SK-N-SH treated with all-trans-retinoic acid at 6 μM for 48 hours (cell line): ENCODE data around the gene TIGD3.

Experiments used
- ATAC-seq: fragments of 200-7000 bp; cut with Tn5 transposase; 3 replicates; pipeline ENCODE4 v1.9.1; 2020; ENCODE audit warnings: mild to moderate bottlenecking, moderate library complexity
- ARNTL ChIP-seq: fragments of 450-650 bp; formaldehyde crosslinking; IDR thresholded peaks from 2 replicates; pipeline ENCODE4 v1.5.0; 2020; ENCODE audit warnings: low read depth, mild to moderate bottlenecking, moderate library complexity, borderline replicate concordance
- BACH2 ChIP-seq: fragments of 250-450 bp; sonication (Bioruptor Pico); IDR thresholded peaks from 2 replicates; pipeline ENCODE4 v1.9.0; 2021; ENCODE audit warnings: mild to moderate bottlenecking, borderline replicate concordance
- CSDC2 ChIP-seq: fragments of 250-450 bp; sonication (Bioruptor Pico); IDR thresholded peaks from 2 replicates; pipeline ENCODE4 v1.5.0; 2020; ENCODE audit warnings: mild to moderate bottlenecking, moderate library complexity
- CSRNP3 ChIP-seq: fragments of 250-450 bp; sonication (Bioruptor Pico); IDR thresholded peaks from 2 replicates; pipeline ENCODE4 v1.5.1; 2021; ENCODE audit warnings: mild to moderate bottlenecking, moderate library complexity
- ESRRG ChIP-seq: fragments of 250-450 bp; sonication (Bioruptor Pico); IDR thresholded peaks from 2 replicates; pipeline ENCODE4 v1.6.1; 2021; ENCODE audit warnings: mild to moderate bottlenecking
- GLIS3 ChIP-seq: fragments of 250-450 bp; sonication (Bioruptor Pico); IDR thresholded peaks from 2 replicates; pipeline ENCODE4 v1.5.0; 2020; ENCODE audit warnings: mild to moderate bottlenecking, moderate library complexity
- OSR1 ChIP-seq: fragments of 250-450 bp; sonication (Bioruptor Pico); IDR thresholded peaks from 2 replicates; pipeline ENCODE4 v1.8.0; 2022; ENCODE audit warnings: moderate library complexity, mild to moderate bottlenecking, inconsistent platforms
- SNAI2 ChIP-seq: fragments of 250-450 bp; sonication (Bioruptor Pico); IDR thresholded peaks from 2 replicates; pipeline ENCODE4 v1.5.0; 2020; ENCODE audit warnings: mild to moderate bottlenecking, moderate library complexity
- TCF4 ChIP-seq: fragments of 250-450 bp; sonication (Bioruptor Pico); IDR thresholded peaks from 2 replicates; pipeline ENCODE4 v1.8.0; 2021; ENCODE audit warnings: mild to moderate bottlenecking, moderate library complexity, borderline replicate concordance
- TOX ChIP-seq: fragments of 250-450 bp; sonication (Bioruptor Pico); IDR thresholded peaks from 2 replicates; pipeline ENCODE4 v1.8.0; 2021; ENCODE audit warnings: mild to moderate bottlenecking, moderate library complexity, borderline replicate concordance
- TSHZ2 ChIP-seq: fragments of 250-450 bp; sonication (Bioruptor Pico); IDR thresholded peaks from 2 replicates; pipeline ENCODE4 v1.5.0; 2020; ENCODE audit warnings: mild to moderate bottlenecking, moderate library complexity
- ZC3H10 ChIP-seq: fragments of 250-450 bp; sonication (Bioruptor Pico); IDR thresholded peaks from 2 replicates; pipeline ENCODE4 v1.5.1; 2021; ENCODE audit warnings: mild to moderate bottlenecking, moderate library complexity
- ZFP30 ChIP-seq: fragments of 450-650 bp; formaldehyde crosslinking; IDR thresholded peaks from 2 replicates; pipeline ENCODE4 v1.5.0; 2022; ENCODE audit warnings: mild to moderate bottlenecking, moderate library complexity
- ZNF565 ChIP-seq: fragments of 450-650 bp; formaldehyde crosslinking; conservative IDR thresholded peaks from 2 replicates; pipeline ENCODE4 v1.5.0; 2020; ENCODE audit warnings: low read depth, mild to moderate bottlenecking, moderate library complexity
- ZNF70 ChIP-seq: fragments of 450-650 bp; formaldehyde crosslinking; IDR thresholded peaks from 2 replicates; pipeline ENCODE4 v1.5.0; 2020; ENCODE audit warnings: mild to moderate bottlenecking, moderate library complexity
- ZNF8 ChIP-seq: fragments of 450-650 bp; formaldehyde crosslinking; IDR thresholded peaks from 2 replicates; pipeline ENCODE4 v1.5.0; 2020; ENCODE audit warnings: mild to moderate bottlenecking, moderate library complexity
- TF ChIP-seq, protein P1 (sequence below): fragments of 250-450 bp; sonication (Bioruptor Pico); IDR thresholded peaks from 2 replicates; pipeline ENCODE4 v1.5.1; 2020; ENCODE audit warnings: low read depth, mild to moderate bottlenecking, moderate library complexity
- TF ChIP-seq, protein P2 (sequence below): fragments of 250-450 bp; sonication (Bioruptor Pico); IDR thresholded peaks from 2 replicates; pipeline ENCODE4 v1.8.0; 2021; ENCODE audit warnings: low read depth, mild to moderate bottlenecking, moderate library complexity, borderline replicate concordance
- TF ChIP-seq, protein P3 (sequence below): fragments of 250-450 bp; sonication (Bioruptor Pico); IDR thresholded peaks from 2 replicates; pipeline ENCODE4 v1.8.0; 2020; ENCODE audit warnings: mild to moderate bottlenecking, moderate library complexity, borderline replicate concordance

The TIGD3 gene

GRCh38 chr11:65362966-65363365 is 8.4 kb downstream of the TIGD3 start:
- ATAC-seq, result no peak
- no peak for TF ChIP-seq TSHZ2
- TF ChIP-seq ZFP30 (CRISPR knock-in tag), result no peak
- no peak for TF ChIP-seq OSR1 (CRISPR knock-in tag)
- no peak for TF ChIP-seq TOX (CRISPR knock-in tag)
- no peak for TF ChIP-seq BACH2 (CRISPR knock-in tag)
- no peak for TF ChIP-seq GLIS3 (CRISPR knock-in tag)

GRCh38 chr11:65363770-65364169 is 9.2 kb downstream of the TIGD3 start:
- TF ChIP-seq ESRRG (CRISPR knock-in tag) (no peak), SNAI2 (CRISPR knock-in tag) (no peak), BACH2 (CRISPR knock-in tag) (no peak), TCF4 (no peak), ZFP30 (CRISPR knock-in tag) (no peak), CSDC2 (CRISPR knock-in tag) (no peak), ZNF70 (CRISPR knock-in tag) (no peak), ZC3H10 (no peak), TOX (CRISPR knock-in tag) (no peak), CSRNP3 (no peak), ZNF8 (CRISPR knock-in tag) (no peak), TSHZ2 (no peak), GLIS3 (CRISPR knock-in tag) (no peak), ARNTL (CRISPR knock-in tag) (no peak), ZNF565 (CRISPR knock-in tag) (no peak), OSR1 (CRISPR knock-in tag) (no peak)
- TF ChIP-seq, protein P1, sequence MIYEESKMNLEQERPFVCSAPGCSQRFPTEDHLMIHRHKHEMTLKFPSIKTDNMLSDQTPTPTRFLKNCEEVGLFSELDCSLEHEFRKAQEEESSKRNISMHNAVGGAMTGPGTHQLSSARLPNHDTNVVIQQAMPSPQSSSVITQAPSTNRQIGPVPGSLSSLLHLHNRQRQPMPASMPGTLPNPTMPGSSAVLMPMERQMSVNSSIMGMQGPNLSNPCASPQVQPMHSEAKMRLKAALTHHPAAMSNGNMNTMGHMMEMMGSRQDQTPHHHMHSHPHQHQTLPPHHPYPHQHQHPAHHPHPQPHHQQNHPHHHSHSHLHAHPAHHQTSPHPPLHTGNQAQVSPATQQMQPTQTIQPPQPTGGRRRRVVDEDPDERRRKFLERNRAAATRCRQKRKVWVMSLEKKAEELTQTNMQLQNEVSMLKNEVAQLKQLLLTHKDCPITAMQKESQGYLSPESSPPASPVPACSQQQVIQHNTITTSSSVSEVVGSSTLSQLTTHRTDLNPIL (CRISPR knock-in tag), result no peak
- TF ChIP-seq, protein P2, sequence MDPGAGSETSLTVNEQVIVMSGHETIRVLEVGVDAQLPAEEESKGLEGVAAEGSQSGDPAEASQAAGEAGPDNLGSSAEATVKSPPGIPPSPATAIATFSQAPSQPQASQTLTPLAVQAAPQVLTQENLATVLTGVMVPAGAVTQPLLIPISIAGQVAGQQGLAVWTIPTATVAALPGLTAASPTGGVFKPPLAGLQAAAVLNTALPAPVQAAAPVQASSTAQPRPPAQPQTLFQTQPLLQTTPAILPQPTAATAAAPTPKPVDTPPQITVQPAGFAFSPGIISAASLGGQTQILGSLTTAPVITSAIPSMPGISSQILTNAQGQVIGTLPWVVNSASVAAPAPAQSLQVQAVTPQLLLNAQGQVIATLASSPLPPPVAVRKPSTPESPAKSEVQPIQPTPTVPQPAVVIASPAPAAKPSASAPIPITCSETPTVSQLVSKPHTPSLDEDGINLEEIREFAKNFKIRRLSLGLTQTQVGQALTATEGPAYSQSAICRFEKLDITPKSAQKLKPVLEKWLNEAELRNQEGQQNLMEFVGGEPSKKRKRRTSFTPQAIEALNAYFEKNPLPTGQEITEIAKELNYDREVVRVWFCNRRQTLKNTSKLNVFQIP (CRISPR knock-in tag), result no peak
- TF ChIP-seq, protein P3, sequence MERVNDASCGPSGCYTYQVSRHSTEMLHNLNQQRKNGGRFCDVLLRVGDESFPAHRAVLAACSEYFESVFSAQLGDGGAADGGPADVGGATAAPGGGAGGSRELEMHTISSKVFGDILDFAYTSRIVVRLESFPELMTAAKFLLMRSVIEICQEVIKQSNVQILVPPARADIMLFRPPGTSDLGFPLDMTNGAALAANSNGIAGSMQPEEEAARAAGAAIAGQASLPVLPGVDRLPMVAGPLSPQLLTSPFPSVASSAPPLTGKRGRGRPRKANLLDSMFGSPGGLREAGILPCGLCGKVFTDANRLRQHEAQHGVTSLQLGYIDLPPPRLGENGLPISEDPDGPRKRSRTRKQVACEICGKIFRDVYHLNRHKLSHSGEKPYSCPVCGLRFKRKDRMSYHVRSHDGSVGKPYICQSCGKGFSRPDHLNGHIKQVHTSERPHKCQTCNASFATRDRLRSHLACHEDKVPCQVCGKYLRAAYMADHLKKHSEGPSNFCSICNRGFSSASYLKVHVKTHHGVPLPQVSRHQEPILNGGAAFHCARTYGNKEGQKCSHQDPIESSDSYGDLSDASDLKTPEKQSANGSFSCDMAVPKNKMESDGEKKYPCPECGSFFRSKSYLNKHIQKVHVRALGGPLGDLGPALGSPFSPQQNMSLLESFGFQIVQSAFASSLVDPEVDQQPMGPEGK (CRISPR knock-in tag), result no peak
- ATAC-seq, result no peak
